DOHH2 (cell line): ENCODE measurements around the gene PTPRN2.

Source experiments
- CTCF ChIP-seq: fragments of 200-600 bp; sonication (generic); IDR thresholded peaks from one replicate; pipeline ENCODE4 v1.5.1; 2014; ENCODE audit warnings: antibody characterized with exemption, mild to moderate bottlenecking, low read depth, low read length; ENCODE audit not compliant: poor library complexity, severe bottlenecking
- EZH2phosphoT487 ChIP-seq: fragments of 200-600 bp; sonication (generic); IDR thresholded peaks from 2 replicates; pipeline ENCODE4 v1.6.1; 2017; ENCODE audit warnings: borderline replicate concordance, mild to moderate bottlenecking, antibody characterized with exemption, low read length, moderate library complexity, mixed read lengths

- TF ChIP-seq EZH2phosphoT487 (no peak), CTCF (no peak)
Measured at GRCh38 chr7:158033196-158033595, 554.4 kb downstream of the PTPRN2 start.
